C4-2B (cell line): Measurements from ENCODE around the gene TMED1.

Experiments
- H3K27ac ChIP-seq: fragments of 450-650 bp; 2 replicates; pipeline ENCODE4 v1.5.1; 2017
- ZFX ChIP-seq: fragments of 450-650 bp; IDR thresholded peaks from 2 replicates; pipeline ENCODE4 v1.6.1; 2017
- TF ChIP-seq, protein P1 (sequence below): fragments of 450-650 bp; conservative IDR thresholded peaks from 2 replicates; pipeline ENCODE4 v1.5.1; 2017; ENCODE audit warnings: mild to moderate bottlenecking

The TMED1 gene

DNA sequence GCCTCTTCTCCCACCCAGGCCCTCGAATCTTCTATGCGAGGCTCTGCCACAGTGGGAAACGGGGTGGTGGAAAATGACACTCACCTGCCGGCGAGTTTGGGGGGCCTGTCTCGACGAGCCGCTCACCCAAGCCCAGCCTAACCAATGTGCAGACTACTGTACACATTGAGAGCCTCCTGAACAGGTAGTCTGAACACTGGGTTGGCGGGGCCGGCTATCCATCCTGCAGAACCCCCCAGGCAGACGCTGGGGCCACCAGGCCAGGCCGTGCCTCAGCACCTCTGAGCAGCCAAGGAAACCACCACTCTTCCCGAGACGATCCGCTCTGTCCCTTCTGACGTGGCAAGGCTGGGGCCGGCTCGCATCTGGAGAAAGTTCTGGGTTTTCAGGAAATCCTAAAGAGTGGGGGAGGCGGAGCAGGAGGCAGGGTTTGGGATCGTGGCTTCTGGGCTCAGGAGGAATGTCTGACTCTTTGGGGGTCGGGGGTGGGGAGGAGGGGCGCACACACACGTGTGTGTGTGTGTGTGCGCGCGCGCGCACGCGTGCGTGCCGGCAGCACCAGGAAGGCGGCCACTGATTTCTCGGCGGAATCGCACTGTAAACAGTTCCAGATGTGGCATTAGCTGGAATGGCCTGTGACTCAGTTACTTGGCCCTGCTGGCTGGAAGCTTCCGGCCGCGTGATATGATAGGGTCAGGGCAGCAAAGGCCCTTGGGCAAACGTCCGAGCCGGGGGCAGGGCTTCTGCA, 18.5 kb downstream of the TMED1 start:
- no peak overlapping the region for H3K27ac ChIP-seq
- TF ChIP-seq ZFX, result no peak
- TF ChIP-seq, protein P1, sequence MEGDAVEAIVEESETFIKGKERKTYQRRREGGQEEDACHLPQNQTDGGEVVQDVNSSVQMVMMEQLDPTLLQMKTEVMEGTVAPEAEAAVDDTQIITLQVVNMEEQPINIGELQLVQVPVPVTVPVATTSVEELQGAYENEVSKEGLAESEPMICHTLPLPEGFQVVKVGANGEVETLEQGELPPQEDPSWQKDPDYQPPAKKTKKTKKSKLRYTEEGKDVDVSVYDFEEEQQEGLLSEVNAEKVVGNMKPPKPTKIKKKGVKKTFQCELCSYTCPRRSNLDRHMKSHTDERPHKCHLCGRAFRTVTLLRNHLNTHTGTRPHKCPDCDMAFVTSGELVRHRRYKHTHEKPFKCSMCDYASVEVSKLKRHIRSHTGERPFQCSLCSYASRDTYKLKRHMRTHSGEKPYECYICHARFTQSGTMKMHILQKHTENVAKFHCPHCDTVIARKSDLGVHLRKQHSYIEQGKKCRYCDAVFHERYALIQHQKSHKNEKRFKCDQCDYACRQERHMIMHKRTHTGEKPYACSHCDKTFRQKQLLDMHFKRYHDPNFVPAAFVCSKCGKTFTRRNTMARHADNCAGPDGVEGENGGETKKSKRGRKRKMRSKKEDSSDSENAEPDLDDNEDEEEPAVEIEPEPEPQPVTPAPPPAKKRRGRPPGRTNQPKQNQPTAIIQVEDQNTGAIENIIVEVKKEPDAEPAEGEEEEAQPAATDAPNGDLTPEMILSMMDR, result no peak

DNA sequence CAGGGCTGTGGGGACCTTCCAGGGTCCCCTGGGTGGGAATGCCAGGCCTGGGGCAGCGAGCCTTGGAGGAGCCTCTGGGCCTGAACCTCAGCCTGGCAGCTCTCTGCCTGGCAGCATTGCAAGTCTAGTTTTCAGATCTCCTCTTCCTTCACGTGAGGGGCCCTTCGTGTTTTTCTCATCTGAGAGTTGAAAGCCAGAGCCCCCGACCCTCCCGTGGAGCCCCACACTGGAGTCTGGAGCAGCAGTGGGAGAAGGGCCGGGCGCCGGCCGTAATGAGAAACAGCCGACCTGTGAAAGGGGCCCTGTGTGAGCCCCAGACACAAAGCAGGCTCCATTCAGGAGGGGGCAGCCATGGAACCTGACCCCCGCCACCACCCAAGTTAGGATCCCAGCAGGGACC, 19.3 kb downstream of the TMED1 start:
- no peak overlapping the region for H3K27ac ChIP-seq
- TF ChIP-seq ZFX, result no peak
- TF ChIP-seq, protein P1, result no peak

DNA sequence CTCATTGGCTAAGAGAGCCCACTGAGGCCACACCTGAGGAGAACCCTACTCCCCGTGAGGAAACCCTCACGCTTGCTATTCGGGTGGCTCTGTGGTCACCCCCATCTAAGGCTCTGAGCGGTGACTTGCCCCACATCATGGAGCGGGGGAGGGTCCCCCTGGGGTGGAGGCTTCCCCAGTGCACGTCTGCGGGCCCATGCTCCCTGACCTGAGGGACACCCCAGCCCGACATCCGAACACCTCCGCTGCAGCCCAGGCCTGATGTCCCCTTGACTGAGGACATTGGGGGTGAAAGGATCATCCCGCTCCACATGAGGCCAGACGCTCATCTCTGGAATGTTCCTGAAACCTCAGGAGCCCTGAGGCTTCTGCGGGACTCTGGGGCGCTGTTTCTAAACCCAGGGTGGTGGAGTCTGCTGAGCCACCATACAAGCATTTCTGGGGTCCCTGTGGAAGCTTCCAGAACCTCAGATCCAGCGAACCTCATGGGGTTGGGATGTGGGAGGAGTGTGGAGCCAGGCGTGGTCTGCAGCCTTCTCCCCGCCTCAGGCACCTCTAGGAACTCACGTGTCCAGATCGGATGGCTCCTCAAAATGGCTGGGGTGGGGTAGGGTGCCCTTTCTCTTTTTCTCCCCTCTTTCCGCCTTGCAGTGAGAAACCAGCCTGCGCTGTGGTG, 19.9 kb downstream of the TMED1 start:
- TF ChIP-seq, protein P1, result no peak
- no peak for TF ChIP-seq ZFX
- H3K27ac ChIP-seq, result no peak overlapping the region

DNA sequence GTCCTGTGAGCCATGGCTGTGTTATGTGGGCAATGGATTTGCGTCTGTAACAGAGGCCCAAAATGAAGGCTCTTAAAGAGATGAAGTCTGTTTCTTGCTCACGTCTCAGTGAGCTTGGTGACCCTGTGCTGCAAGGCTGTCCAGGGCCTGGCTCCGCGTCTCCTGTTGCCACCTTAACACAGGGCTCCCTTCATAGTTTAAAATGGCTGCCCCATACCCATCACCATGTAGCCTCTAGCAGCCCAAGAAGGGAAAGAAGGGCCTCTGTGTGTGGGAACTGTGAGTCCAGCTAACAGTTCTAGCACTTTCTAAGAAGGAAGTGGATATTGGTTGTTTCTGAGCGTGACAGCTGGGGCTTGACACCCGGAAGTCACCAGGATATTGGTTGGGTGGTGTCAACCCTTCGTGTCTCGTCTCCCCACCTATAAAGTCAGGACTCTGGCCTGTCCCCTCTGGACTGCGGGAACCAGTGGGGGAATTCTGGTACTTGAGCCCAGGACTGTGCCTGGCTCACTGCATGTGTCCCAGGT, 20.9 kb downstream of the TMED1 start:
- no peak overlapping the region for H3K27ac ChIP-seq

DNA sequence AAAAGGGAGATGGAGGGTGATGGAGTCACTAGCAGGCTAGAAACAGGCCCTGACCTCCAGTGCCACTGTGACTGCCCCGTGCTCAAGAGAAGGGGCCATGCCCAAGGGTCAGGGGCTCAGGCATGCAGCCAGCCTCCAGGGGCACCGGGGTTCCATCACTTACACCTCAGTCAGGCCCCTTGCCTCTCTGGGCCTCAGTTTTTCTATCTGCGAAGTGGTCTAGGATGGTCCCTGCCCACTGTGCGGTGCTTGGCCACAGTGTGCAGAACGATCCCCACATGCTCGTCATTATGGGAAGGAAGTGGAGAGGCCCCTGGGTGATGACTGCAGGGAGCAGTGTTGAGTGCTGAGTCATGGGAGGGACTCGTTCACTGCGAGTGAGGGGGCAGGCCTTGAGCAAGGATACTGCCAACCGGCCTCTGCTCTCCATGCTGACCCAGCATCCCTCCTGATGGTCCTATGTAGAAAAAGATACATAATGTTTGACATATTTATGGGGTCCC, 23.1 kb downstream of the TMED1 start:
- H3K27ac ChIP-seq, result no peak overlapping the region
- TF ChIP-seq, protein P1, result no peak
- TF ChIP-seq ZFX, result no peak

More for the DNA sequence above, 20.9 kb downstream of the TMED1 start:
- TF ChIP-seq, protein P1, result no peak
- TF ChIP-seq ZFX, result no peak

DNA sequence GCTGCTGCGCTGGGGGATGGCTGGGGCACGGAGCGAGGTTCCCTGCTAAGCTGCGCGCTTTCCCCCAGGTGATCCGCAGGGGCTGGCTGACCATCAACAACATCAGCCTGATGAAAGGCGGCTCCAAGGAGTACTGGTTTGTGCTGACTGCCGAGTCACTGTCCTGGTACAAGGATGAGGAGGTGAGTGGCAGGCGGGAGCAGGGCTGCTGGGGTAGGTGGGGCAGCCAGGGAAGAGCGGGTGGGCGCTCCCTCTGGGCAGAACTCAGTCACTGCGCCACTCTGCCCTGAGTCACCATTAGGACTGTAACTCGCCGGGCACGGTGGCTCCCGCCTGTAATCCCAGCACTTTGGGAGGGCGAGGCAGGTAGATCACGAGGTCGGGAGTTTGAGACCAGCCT, 23.8 kb downstream of the TMED1 start:
- TF ChIP-seq, protein P1, result no peak
- TF ChIP-seq ZFX, result no peak
- no peak overlapping the region for H3K27ac ChIP-seq
